ENCODE data around the gene TEX2. TPM values are rescaled to one million over a fixed set of nuclear protein-coding genes. Genes with fewer than 3 reads are reported as not detected.
A peak's percentile ranks its signal among the peaks of the same experiment; 100 is the strongest.
"Not testable (repeated sequence)": the region's sequence is repeated elsewhere in the genome, so short reads cannot be mapped to it uniquely, and the experiment has no call there.

TEX2 gene
- total RNA-seq, 1 donor from 2014 or later = 23.7 TPM

- DNase-seq = no peak
Observed at GRCh38 chr17:64264891-64265290, 1.8 kb upstream of the TEX2 start.

- no peak for DNase-seq
Observed at GRCh38 chr17:64262198-64262999, 661 bp downstream of the TEX2 start.

GRCh38 chr17:64261417-64262145 is 1.5 kb downstream of the TEX2 start:
- DNase-seq = no peak

- DNase-seq = no peak
Observed at GRCh38 chr17:64260886-64261285, 2.2 kb downstream of the TEX2 start.

- DNase-seq = no peak
Observed at GRCh38 chr17:64259922-64260321, 3.1 kb downstream of the TEX2 start.

GRCh38 chr17:64259426-64259825 is 3.6 kb downstream of the TEX2 start:
- no peak for DNase-seq

GRCh38 chr17:64256913-64257807 is 5.9 kb downstream of the TEX2 start:
- DNase-seq = no peak

- DNase-seq = no peak
Observed at GRCh38 chr17:64255764-64256163, 7.3 kb downstream of the TEX2 start.

- no peak for DNase-seq
Observed at GRCh38 chr17:64254755-64255154, 8.3 kb downstream of the TEX2 start.

GRCh38 chr17:64253470-64253869 is 9.6 kb downstream of the TEX2 start:
- DNase-seq = no peak

- no peak for DNase-seq
Observed at GRCh38 chr17:64252831-64253230, 10.2 kb downstream of the TEX2 start.

- no peak for DNase-seq
Observed at GRCh38 chr17:64250233-64250835, 12.7 kb downstream of the TEX2 start.

- DNase-seq = no peak
Observed at GRCh38 chr17:64247836-64248235, 15.2 kb downstream of the TEX2 start.

GRCh38 chr17:64245218-64246145 is 17.6 kb downstream of the TEX2 start:
- DNase-seq = no peak

GRCh38 chr17:64244165-64244564 is 18.9 kb downstream of the TEX2 start:
- no peak for DNase-seq

GRCh38 chr17:64243340-64243739 is 19.7 kb downstream of the TEX2 start:
- DNase-seq = no peak

- no peak for DNase-seq
Observed at GRCh38 chr17:64242633-64243032, 20.4 kb downstream of the TEX2 start.

- DNase-seq = peak; percentile 73
Observed at GRCh38 chr17:64240741-64241347, 22.2 kb downstream of the TEX2 start.

GRCh38 chr17:64240261-64240740 is 22.8 kb downstream of the TEX2 start:
- no peak for DNase-seq

GRCh38 chr17:64238449-64238848 is 24.6 kb downstream of the TEX2 start:
- not testable (repeated sequence) for DNase-seq
